T-cell (primary cell): ENCODE results near the gene POLR1B. TPM values are rescaled to one million over a fixed set of nuclear protein-coding genes. Genes with fewer than 3 reads are reported as not detected.
"Not testable (repeated sequence)": the region's sequence is repeated elsewhere in the genome, so short reads cannot be mapped to it uniquely, and the experiment has no call there.

Experiments used
- ATAC-seq, 4 experiments: fragments of 200-7000 bp in 3 of 4; fragments of 150-1000 bp in 1 of 4; cut with Tn5 transposase; replicated peaks in 1 of 4; 1 replicate in 3 of 4; 2 replicates in 1 of 4; pipeline ENCODE4 v1.10.0; 2021; ENCODE audit warnings: moderate library complexity in 3 of 4, mild to moderate bottlenecking in 2 of 4, moderate number of reproducible peaks in 1 of 4
- CTCF ChIA-PET, 2 donors: fragments of 300-600 bp; sonication (Branson Sonifier 250); formaldehyde crosslinking; loops; one replicate each; lab custom pipeline; 2022; ENCODE audit warnings: antibody characterized with exemption in 2 of 2; lab: Charles Lee
- POLR2A ChIA-PET, 2 donors: fragments of 300-600 bp; sonication (Branson Sonifier 250); formaldehyde crosslinking; loops; one replicate each; lab custom pipeline; 2022; ENCODE audit warnings: antibody characterized with exemption in 2 of 2; lab: Charles Lee
- DNase-seq, 35 experiments: peaks; one replicate each; pipeline versions ENCODE4 v3.0.0 to v3.0.0-alpha.2; 2013 to 2023
- H3K27ac ChIP-seq: one replicate; pipeline ENCODE4 v1.5.1; 2013; ENCODE audit warnings: low read length
- H3K27me3 ChIP-seq, 2 experiments: replicated peaks in 1 of 2; 1 replicate in 1 of 2; 2 replicates in 1 of 2; pipeline versions ENCODE4 v1.6.1 to v1.7.0; 2013; ENCODE audit warnings: low read length in 1 of 2, mixed read lengths in 1 of 2; ENCODE audit not compliant: control insufficient read depth in 2 of 2, insufficient read depth in 2 of 2; ENCODE audit errors: extremely low read depth in 1 of 2
- H3K36me3 ChIP-seq, 2 donors: 1 replicate in 1 of 2; 2 replicates in 1 of 2; pipeline versions ENCODE4 v1.6.1 to v1.7.0; 2013; ENCODE audit warnings: low read length in 1 of 2; ENCODE audit not compliant: control insufficient read depth in 2 of 2, insufficient read depth in 1 of 2; ENCODE audit errors: extremely low read depth in 1 of 2
- H3K4me1 ChIP-seq, 2 experiments: 1 replicate in 1 of 2; 2 replicates in 1 of 2; pipeline versions ENCODE4 v1.6.1 to v1.7.0; 2013; ENCODE audit warnings: low read length in 2 of 2, mixed read lengths in 1 of 2; ENCODE audit not compliant: insufficient read depth in 2 of 2, control insufficient read depth in 1 of 2; ENCODE audit errors: extremely low read depth in 1 of 2
- H3K4me3 ChIP-seq, 2 donors: 1 replicate in 1 of 2; 2 replicates in 1 of 2; pipeline versions ENCODE4 v1.5.1 to v1.7.0; 2013; ENCODE audit warnings: mild to moderate bottlenecking in 2 of 2, low read length in 1 of 2, moderate library complexity in 1 of 2; ENCODE audit not compliant: control insufficient read depth in 1 of 2; ENCODE audit errors: extremely low read depth in 1 of 2
- H3K9me3 ChIP-seq: 2 replicates; pipeline ENCODE4 v1.7.0; 2013
- H3K27ac Mint-ChIP-seq, 2 donors: one replicate each; pipeline ENCODE4 v1.8.0; 2020 to 2021; ENCODE audit warnings: mild to moderate bottlenecking in 2 of 2, mixed read lengths in 2 of 2
- H3K27me3 Mint-ChIP-seq, 2 donors: one replicate each; pipeline ENCODE4 v1.8.0; 2021 to 2022; ENCODE audit warnings: mixed read lengths in 2 of 2
- H3K36me3 Mint-ChIP-seq: one replicate; pipeline ENCODE4 v1.8.0; 2021; ENCODE audit warnings: mixed read lengths
- H3K4me1 Mint-ChIP-seq, 3 donors: one replicate each; pipeline ENCODE4 v1.8.0; 2020 to 2022; ENCODE audit warnings: mixed read lengths in 3 of 3, mild to moderate bottlenecking in 1 of 3
- H3K4me3 Mint-ChIP-seq, 3 donors: one replicate each; pipeline ENCODE4 v1.8.0; 2020 to 2022; ENCODE audit warnings: mild to moderate bottlenecking in 3 of 3, mixed read lengths in 3 of 3, moderate library complexity in 3 of 3
- H3K9me3 Mint-ChIP-seq, 3 donors: one replicate each; pipeline ENCODE4 v1.8.0; 2020 to 2022; ENCODE audit warnings: mixed read lengths in 3 of 3
- WGBS: methylation state at CpG from one replicate; pipeline ENCODE4 v1.1.5; 2013; ENCODE audit warnings: missing lambda C conversion rate; ENCODE audit not compliant: insufficient coverage; 5-methylcytosine and 5-hydroxymethylcytosine counted together
- total RNA-seq, 35 experiments: library from RNA in 6 of 35; stranded (reverse) in 6 of 35; fragments of 120-200 nt in 1 of 35; gene quantifications; one replicate each; pipeline versions ENCODE4 v1.2.1 to v1.2.4 and lab custom pipeline; 2013 to 2026

Gene POLR1B
- total RNA-seq, 5 donors from 2014 or later (not counting 1 experiment from before 2014, with no cell fraction given), result 15.1 to 39.5 (median 35.9) TPM

GRCh38 chr2:112607680-112608438 is 65.6 kb downstream of the POLR1B start:
- 59% methylated on average over 2 of the region's 8 CpGs for WGBS

GRCh38 chr2:112609320-112609719 is 67.1 kb downstream of the POLR1B start:
- H3K36me3 ChIP-seq, ATAC-seq, H3K27ac Mint-ChIP-seq, H3K4me3 ChIP-seq, H3K36me3 Mint-ChIP-seq, POLR2A ChIA-PET, H3K27me3 Mint-ChIP-seq, H3K4me1 ChIP-seq, H3K4me1 Mint-ChIP-seq, H3K27me3 ChIP-seq, H3K27ac ChIP-seq, H3K9me3 Mint-ChIP-seq, CTCF ChIA-PET, H3K4me3 Mint-ChIP-seq, H3K9me3 ChIP-seq, DNase-seq: not testable (repeated sequence)
- no CpG with 5 or more reads among the region's 4 CpGs for WGBS

More at GRCh38 chr2:112607680-112608438, 65.6 kb downstream of the POLR1B start:
- Mint-ChIP-seq H3K27me3 (peaks cover 0 to 2% of the 10 kb centered on the region in 2 donors), H3K4me1 (no peaks in the 10 kb centered on the region), H3K4me3 (no peak overlapping the region), H3K9me3 (peaks cover 0 to 3% (median 0%) of the 10 kb centered on the region in 3 donors), H3K27ac (no peak overlapping the region), H3K36me3 (no peaks in the 10 kb centered on the region)
- H3K36me3 ChIP-seq, result no peaks in the 10 kb centered on the region
- H3K4me1 ChIP-seq, result no peaks in the 10 kb centered on the region
- DNase-seq, result no peak
- H3K9me3 ChIP-seq, result no peaks in the 10 kb centered on the region
- H3K27me3 ChIP-seq, result no peaks in the 10 kb centered on the region
- H3K4me3 ChIP-seq, result no peak overlapping the region
- ChIA-PET CTCF (no interaction called here), POLR2A (no interaction called here)
- ATAC-seq, result no peak
- no peak overlapping the region for H3K27ac ChIP-seq

- H3K36me3 ChIP-seq, H3K9me3 ChIP-seq, POLR2A ChIA-PET, H3K27ac Mint-ChIP-seq, H3K27ac ChIP-seq, CTCF ChIA-PET, H3K4me3 Mint-ChIP-seq, H3K9me3 Mint-ChIP-seq, H3K4me1 Mint-ChIP-seq, H3K27me3 Mint-ChIP-seq, ATAC-seq, H3K4me3 ChIP-seq, DNase-seq, H3K27me3 ChIP-seq, H3K4me1 ChIP-seq: not testable (repeated sequence)
- no CpG with 5 or more reads among the region's 1 CpG for WGBS
- H3K36me3 Mint-ChIP-seq, result peaks cover 10% of the 10 kb centered on the region
Observed at GRCh38 chr2:112612283-112612682, 70.0 kb downstream of the POLR1B start.

GRCh38 chr2:112614201-112614840 is 72.1 kb downstream of the POLR1B start:
- ATAC-seq, result no peak
- H3K36me3 ChIP-seq, result no peaks in the 10 kb centered on the region
- Mint-ChIP-seq H3K4me1 (no peaks in the 10 kb centered on the region), H3K27ac (no peak overlapping the region), H3K9me3 (peaks cover 0 to 3% (median 0%) of the 10 kb centered on the region in 3 donors), H3K4me3 (no peak overlapping the region), H3K36me3 (peaks cover 10% of the 10 kb centered on the region), H3K27me3 (peaks cover 0 to 2% of the 10 kb centered on the region in 2 donors)
- H3K27me3 ChIP-seq, result peaks cover 0 to 9% of the 10 kb centered on the region in 2 experiments
- ChIA-PET CTCF (no interaction called here), POLR2A (interaction anchor here in 1 of 2 donors (0.7 kb wide), 1 partner anchor 1499 kb away, joined by 3 read pairs; no protein-coding TSS in a partner anchor)
- H3K27ac ChIP-seq, result no peak overlapping the region
- H3K4me3 ChIP-seq, result no peak overlapping the region
- H3K4me1 ChIP-seq, result no peaks in the 10 kb centered on the region
- no peak for DNase-seq
- no peaks in the 10 kb centered on the region for H3K9me3 ChIP-seq
- WGBS, result 78% methylated on average over 13 of the region's 13 CpGs

- POLR2A ChIA-PET, result interaction anchor here in 1 of 2 donors (0.6 kb wide), 1 partner anchor 8 kb away, joined by 8 read pairs; no protein-coding TSS in a partner anchor
Observed at GRCh38 chr2:112615051-112615450, 72.8 kb downstream of the POLR1B start.

GRCh38 chr2:112615798-112616197 is 73.5 kb downstream of the POLR1B start:
- H3K27me3 ChIP-seq, CTCF ChIA-PET, H3K27me3 Mint-ChIP-seq, H3K4me3 Mint-ChIP-seq, ATAC-seq, H3K4me3 ChIP-seq, DNase-seq, H3K27ac Mint-ChIP-seq, H3K9me3 ChIP-seq, H3K4me1 Mint-ChIP-seq, H3K27ac ChIP-seq, H3K4me1 ChIP-seq, H3K9me3 Mint-ChIP-seq, H3K36me3 ChIP-seq: not testable (repeated sequence)
- WGBS, result 100% methylated on average over 1 of the region's 2 CpGs
- H3K36me3 Mint-ChIP-seq, result peaks cover 10% of the 10 kb centered on the region
- POLR2A ChIA-PET, result interaction anchor here in 1 of 2 donors (0.6 kb wide), 1 partner anchor 9 kb away, joined by 8 read pairs; no protein-coding TSS in a partner anchor

More at GRCh38 chr2:112615051-112615450, 72.8 kb downstream of the POLR1B start:
- ATAC-seq, result no peak
- no peaks in the 10 kb centered on the region for H3K9me3 Mint-ChIP-seq
- Histone ChIP-seq H3K4me1 (no peaks in the 10 kb centered on the region), H3K4me3 (no peak overlapping the region), H3K27me3 (peaks cover 0 to 9% of the 10 kb centered on the region in 2 experiments), H3K36me3 (no peaks in the 10 kb centered on the region), H3K9me3 (no peaks in the 10 kb centered on the region), H3K27ac (no peak overlapping the region)
- peaks cover 10% of the 10 kb centered on the region for H3K36me3 Mint-ChIP-seq
- H3K4me1 Mint-ChIP-seq, result no peaks in the 10 kb centered on the region
- no peak overlapping the region for H3K4me3 Mint-ChIP-seq
- DNase-seq, result no peak
- 90% methylated on average over 4 of the region's 8 CpGs for WGBS
- CTCF ChIA-PET, result no interaction called here
- no peak overlapping the region for H3K27ac Mint-ChIP-seq
- peaks cover 0 to 2% of the 10 kb centered on the region in 2 donors for H3K27me3 Mint-ChIP-seq
